HG03571 (cell line): ENCODE data around the gene GASK1A.

Experiments
- ATAC-seq: cut with Tn5 transposase; IDR thresholded peaks from one replicate; pipeline ENCODE4 v1.9.1; 2021; ENCODE audit not compliant: unreplicated experiment

GASK1A gene

GRCh38 chr3:43013256-43013655 lies 34.1 kb downstream of the GASK1A start:
- no peak for ATAC-seq

GRCh38 chr3:43013743-43014155 lies 34.6 kb downstream of the GASK1A start:
- no peak for ATAC-seq

DNA sequence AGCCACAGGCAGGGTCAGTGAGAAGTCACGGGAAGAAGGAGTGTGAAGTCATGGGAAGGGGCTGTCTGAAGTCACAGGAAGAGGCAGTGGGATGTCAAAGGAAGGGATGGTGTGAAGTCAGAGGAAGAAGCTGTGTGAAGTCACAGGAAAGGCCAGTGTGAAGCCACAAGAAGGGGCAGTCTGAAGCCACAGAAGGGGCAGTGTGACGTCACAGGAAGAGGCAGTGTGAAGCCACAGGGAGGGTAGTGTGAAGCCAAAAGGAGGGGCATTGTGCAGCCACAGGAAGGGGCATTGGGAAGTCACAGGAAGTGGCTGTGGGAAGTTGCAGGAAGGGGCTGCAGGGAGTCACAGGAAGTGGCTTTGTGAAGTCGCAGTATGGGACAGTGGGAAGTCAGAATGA lies 35.1 kb downstream of the GASK1A start:
- no peak for ATAC-seq

- ATAC-seq, result no peak
Observed at GRCh38 chr3:43014956-43015355, 35.8 kb downstream of the GASK1A start.

GRCh38 chr3:43015572-43015971 lies 36.5 kb downstream of the GASK1A start:
- ATAC-seq, result no peak

- ATAC-seq, result no peak
Observed at GRCh38 chr3:43015991-43016865, 37.1 kb downstream of the GASK1A start.

- ATAC-seq, result no peak
Observed at GRCh38 chr3:43017004-43017403, 37.9 kb downstream of the GASK1A start.

- ATAC-seq, result no peak
Observed at GRCh38 chr3:43017593-43018195, 38.6 kb downstream of the GASK1A start.

GRCh38 chr3:43018246-43018645 lies 39.1 kb downstream of the GASK1A start:
- no peak for ATAC-seq

GRCh38 chr3:43019006-43019809 lies 40.1 kb downstream of the GASK1A start:
- ATAC-seq, result no peak

DNA sequence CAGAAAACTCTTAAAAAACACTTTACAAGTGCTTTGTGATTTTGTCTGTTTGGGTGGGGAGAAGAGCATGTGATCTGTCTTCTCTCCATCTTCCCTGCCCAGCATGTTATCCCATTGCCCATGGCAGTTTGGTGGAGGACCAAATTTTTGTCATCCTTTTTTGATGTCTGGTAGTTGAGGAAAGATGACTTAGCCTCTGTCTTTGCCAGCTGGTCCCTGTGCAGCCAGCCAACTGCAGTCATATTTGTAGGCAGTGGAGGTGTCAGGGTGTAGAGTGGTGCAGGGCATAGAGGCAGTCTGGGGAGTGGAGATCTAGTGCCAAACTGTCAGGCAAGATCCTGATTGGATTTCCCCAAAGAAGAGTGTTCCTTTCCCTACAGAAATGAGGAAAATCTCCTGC lies 40.7 kb downstream of the GASK1A start:
- ATAC-seq, result no peak

DNA sequence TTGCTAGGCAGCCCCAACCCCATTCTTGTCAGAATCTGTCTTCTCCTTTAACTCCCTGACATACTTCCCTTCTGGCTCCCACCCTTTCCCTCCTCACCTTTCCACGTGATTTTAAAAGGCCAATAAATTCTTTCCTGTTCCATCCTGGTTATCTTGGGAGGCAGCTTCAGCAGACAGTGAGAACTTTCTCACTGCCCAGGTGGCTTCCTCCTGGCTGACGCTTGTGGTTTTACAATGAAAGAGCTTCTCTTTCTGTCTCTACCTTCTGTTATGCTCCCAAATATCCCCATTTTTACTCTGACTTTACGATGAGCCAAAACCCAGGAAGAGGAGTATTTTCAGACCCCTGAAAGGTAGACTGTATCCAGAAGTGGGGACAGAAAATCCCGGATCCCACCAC lies 42.1 kb downstream of the GASK1A start:
- no peak for ATAC-seq

DNA sequence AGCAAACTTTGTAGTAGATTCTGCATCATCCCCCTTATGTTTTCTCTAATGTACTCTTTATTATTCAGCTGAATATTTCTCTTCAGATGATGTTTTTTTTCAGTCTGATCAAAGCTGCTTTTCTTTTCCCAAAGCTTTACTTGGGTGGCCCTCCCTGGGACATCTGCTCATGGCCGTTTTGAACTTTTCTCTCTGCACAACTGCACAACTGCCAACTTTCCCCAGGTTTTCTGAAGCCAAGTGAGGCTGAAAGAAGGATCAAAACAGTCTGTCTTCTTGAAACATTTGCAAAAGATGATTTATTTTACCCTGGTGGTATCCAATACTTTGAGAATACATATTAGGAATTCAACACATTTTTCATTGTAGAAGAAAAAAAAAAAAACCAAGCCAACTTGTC lies 43.0 kb downstream of the GASK1A start:
- ATAC-seq, result no peak

GRCh38 chr3:43023066-43023465 lies 44.0 kb downstream of the GASK1A start:
- no peak for ATAC-seq

DNA sequence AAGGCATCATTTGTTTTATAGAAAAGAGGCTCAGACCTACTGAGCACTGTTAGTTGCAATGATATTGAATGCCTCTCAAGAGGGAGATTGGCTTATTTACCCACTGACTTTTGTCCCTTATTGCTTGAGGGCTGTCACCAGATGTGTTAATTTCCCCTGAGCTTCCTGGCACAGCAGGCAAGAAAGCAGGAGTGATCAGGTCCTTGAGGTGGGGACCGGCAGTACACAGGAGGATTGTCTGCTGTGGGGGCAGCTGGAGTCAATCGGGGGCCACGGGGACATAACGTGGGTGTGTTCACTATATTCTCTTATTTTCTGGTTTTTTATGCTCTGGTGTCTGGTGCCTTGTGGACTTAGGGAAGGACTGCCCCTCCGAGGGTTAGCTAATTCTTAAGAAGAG lies 44.6 kb downstream of the GASK1A start:
- no peak for ATAC-seq

GRCh38 chr3:43024181-43024885 lies 45.2 kb downstream of the GASK1A start:
- no peak for ATAC-seq

DNA sequence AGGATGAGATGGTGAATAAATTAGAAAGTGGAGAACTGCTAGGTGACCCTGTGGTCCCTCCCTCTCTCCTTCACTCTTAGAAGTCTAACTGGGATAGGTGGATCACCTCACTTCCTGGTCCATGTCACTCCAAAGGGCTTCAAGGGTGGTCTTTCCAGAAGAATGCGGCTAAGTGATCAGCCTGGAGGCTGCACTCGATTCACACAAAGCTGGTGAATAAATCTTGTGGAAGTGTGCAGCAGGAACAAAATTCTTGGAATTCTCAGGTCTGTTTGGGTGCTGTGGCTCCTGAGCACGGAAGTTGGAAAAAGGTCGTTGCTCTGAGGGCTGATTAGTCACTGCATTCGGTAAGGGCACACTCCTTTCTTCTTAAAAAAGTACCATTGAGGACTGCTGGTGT lies 46.3 kb downstream of the GASK1A start:
- no peak for ATAC-seq

- ATAC-seq, result no peak
Observed at GRCh38 chr3:43028001-43028400, 48.9 kb downstream of the GASK1A start.

GRCh38 chr3:43028678-43029490 lies 49.8 kb downstream of the GASK1A start:
- ATAC-seq, result no peak
